Activated T-cell treated with anti-CD3 and anti-CD28 coated beads for 48 hours (primary cell): ENCODE data around the gene GPC6.

Source experiments
- DNase-seq: peaks from one replicate; pipeline ENCODE4 v3.0.0-alpha.2; 2020; ENCODE audit warnings: low read depth

Gene GPC6

GRCh38 chr13:93230261-93230855, 3.8 kb downstream of the GPC6 start:
- no peak for DNase-seq

GRCh38 chr13:93231867-93232266, 5.3 kb downstream of the GPC6 start:
- DNase-seq = no peak

GRCh38 chr13:93233997-93234416, 7.4 kb downstream of the GPC6 start:
- no peak for DNase-seq

- no peak for DNase-seq
These were observed 7.9 kb downstream of the GPC6 start for GRCh38 chr13:93234459-93234858.

- DNase-seq = no peak
These were observed 8.8 kb downstream of the GPC6 start for GRCh38 chr13:93235258-93236015.

- no peak for DNase-seq
These were observed 12.1 kb downstream of the GPC6 start for GRCh38 chr13:93238711-93239110.

GRCh38 chr13:93243375-93244063, 16.9 kb downstream of the GPC6 start:
- no peak for DNase-seq

GRCh38 chr13:93244141-93244917, 17.7 kb downstream of the GPC6 start:
- no peak for DNase-seq

GRCh38 chr13:93244918-93245280, 18.3 kb downstream of the GPC6 start:
- DNase-seq = no peak

GRCh38 chr13:93246069-93246468, 19.5 kb downstream of the GPC6 start:
- DNase-seq = no peak

GRCh38 chr13:93248627-93249047, 22.0 kb downstream of the GPC6 start:
- no peak for DNase-seq

- DNase-seq = no peak
These were observed 23.0 kb downstream of the GPC6 start for GRCh38 chr13:93249364-93250306.

GRCh38 chr13:93254775-93255174, 28.2 kb downstream of the GPC6 start:
- no peak for DNase-seq

GRCh38 chr13:93256998-93257397, 30.4 kb downstream of the GPC6 start:
- DNase-seq = no peak

GRCh38 chr13:93259527-93260080, 33.0 kb downstream of the GPC6 start:
- no peak for DNase-seq

- DNase-seq = no peak
These were observed 34.0 kb downstream of the GPC6 start for GRCh38 chr13:93260591-93260990.

- no peak for DNase-seq
These were observed 36.2 kb downstream of the GPC6 start for GRCh38 chr13:93262729-93263345.

- DNase-seq = no peak
These were observed 38.3 kb downstream of the GPC6 start for GRCh38 chr13:93264876-93265275.

- no peak for DNase-seq
These were observed 39.2 kb downstream of the GPC6 start for GRCh38 chr13:93265800-93266199.

GRCh38 chr13:93266681-93267080, 40.1 kb downstream of the GPC6 start:
- DNase-seq = no peak
